Activated CD8-positive, alpha-beta memory T cell treated with anti-CD3 and anti-CD28 coated beads, Interleukin-2, amount 50 U/mL, for 4 hours (primary cell): ENCODE results near the gene CDC42BPA.

Experiments
- DNase-seq: peaks from one replicate; pipeline ENCODE4 v3.0.0-alpha.2; 2020

The CDC42BPA gene

DNA sequence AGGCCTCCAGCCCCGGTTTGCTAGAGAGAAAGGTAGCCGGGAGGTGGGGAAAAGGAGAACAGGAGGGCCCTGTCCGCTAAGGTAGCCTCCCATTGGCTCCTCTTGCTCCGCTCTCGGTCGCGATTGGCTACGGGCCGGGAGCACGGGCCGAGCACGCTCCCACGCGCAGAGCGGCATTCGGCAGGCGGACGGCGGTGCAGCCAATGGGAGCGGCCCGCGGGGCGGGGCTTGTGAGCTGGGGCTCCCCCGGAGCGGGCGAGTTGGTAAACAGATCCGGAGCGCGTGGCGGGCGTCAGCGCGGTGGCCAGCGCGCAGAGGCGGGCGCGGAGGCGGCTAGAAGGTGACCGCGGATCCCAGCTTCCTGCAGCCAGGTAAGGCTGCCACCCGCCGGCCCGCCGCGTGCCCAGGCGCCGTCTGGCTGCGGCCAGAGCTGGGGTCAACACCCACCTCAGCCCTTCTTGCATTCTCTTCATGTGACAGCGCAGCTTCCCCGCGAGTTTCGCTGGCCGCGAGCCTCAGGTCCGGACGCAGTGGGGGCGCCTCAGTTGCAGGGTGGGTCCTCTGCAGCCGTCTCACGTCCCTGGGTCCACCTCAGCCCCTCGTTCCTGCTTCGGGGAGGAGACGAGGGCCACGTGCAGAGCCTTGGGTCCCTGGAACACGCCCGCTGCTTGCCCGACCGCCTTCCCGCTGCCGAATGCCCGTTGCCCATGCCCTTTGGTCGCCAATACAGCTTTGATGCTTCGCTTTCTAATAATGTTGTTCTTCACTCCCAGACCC is 378.1 kb downstream of the CDC42BPA start, which contains the start of gene COQ8A:
COQ8A (plus strand) TSS at position 266 of the 777 bp plus-strand sequence. CDS start 21,092 bp downstream, outside the sequence.
- DNase-seq: peak; percentile 99
